HG03045 (cell line): Measurements from ENCODE around the gene NBEAL1.
"Not testable (repeated sequence)": the region's sequence is repeated elsewhere in the genome, so short reads cannot be mapped to it uniquely, and the experiment has no call there.

Experiments
- ATAC-seq: cut with Tn5 transposase; IDR thresholded peaks from one replicate; pipeline ENCODE4 v1.9.1; 2021; ENCODE audit warnings: mild to moderate bottlenecking, moderate library complexity; ENCODE audit not compliant: unreplicated experiment

NBEAL1 gene

DNA sequence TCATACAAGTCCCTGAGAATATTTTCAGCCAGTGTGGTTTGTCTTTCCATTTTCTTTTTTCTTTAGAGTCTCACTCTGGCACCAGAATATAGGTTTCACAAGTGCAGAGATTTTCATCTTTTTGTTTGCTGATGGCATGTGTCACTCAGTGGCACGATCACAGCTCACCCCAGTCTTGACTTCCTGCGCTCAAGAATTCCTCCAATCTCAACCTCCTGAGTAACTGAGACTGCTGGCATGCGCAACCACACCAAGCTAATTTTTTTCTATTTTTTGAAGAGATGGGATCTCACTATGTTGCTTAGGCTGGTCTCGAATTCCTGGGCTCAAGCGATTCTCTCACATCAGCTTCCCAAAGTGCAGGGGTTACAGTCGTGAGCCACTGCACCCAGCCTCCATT, 23.9 kb downstream of the NBEAL1 start:
- ATAC-seq: no peak

DNA sequence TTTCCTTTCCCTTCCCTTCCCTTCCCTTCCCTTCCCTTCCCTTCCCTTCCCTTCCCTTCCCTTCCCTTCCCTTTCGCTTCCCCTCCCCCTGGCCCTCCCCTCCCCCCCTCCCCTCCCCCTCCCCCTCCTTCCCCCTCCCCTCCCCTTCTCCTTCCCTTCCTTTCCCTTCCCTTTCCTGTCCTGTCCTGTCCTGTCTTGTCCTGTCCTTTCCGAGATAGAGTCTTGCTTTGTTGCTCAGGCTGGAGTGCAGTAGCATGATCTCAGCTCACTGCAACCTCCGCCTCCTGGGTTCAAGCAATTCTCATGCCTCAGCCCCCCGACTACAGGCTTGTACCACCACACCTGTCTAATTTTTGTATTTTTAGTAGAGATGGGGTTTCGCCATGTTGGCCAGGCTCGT, 24.5 kb downstream of the NBEAL1 start:
- ATAC-seq: not testable (repeated sequence)

DNA sequence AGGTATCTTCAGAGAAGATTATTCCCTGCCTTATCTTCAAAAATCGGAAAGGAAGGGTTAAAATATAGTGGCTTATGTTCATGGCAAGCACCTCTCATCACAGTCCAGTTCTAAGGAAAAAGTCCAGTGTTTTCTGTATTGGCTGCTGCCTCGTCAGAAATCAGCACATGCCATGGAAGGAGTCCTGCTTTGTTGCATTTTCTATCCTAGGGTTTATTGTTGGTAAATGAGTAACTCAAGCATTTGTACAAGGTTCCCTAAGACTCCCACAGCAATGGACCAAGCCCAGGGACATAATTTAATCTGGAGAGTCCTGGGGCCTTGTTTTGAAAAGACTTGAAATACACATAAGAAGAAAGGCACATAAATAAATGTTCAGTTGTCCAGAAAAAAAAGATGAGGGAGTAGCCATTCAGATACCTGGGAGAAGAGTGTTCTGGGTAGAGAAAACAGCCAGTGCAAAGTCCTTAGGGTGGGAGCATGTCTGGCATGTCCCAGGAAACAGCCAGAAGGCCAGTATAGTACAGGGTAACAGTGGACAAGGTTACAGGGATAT, 26.4 kb downstream of the NBEAL1 start:
- ATAC-seq: no peak

DNA sequence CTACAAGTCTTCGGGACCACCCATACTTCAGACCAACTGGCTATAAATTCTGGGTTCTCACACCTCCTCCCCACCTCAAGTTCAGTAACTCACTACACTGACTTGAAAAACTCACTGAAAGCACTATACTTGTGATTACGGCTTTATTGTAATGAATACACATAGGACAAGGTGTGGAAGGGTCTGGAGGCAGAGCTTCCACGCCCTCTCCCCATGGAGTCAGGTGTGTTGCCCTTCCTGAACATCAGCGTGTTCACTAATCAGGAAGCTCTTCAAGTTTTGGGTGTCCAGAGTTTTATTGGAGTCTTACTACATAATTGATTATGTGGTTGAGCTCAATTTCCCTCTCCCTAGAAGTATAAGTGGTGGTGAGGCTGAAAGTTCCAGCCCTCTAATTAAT, 27.5 kb downstream of the NBEAL1 start:
- no peak for ATAC-seq

DNA sequence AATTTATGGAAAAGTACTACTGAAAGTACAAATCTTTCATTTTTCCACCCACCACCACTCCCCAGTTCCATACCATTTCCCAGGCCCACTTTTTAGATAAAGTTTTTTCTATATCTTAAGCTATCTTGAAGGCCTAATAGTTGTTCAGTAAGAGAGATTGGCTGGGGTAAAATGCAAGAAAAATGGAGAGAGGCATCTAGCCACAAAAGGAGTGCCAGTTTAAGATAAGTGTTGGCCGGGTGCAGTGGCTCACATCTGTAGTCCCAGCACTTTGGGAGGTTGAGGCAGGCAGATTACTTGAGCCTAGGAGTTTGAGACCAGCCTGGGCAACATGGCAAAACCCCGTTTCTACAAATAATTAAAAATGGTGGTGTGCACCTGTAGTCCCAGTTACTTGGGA, 28.6 kb downstream of the NBEAL1 start:
- no peak for ATAC-seq

DNA sequence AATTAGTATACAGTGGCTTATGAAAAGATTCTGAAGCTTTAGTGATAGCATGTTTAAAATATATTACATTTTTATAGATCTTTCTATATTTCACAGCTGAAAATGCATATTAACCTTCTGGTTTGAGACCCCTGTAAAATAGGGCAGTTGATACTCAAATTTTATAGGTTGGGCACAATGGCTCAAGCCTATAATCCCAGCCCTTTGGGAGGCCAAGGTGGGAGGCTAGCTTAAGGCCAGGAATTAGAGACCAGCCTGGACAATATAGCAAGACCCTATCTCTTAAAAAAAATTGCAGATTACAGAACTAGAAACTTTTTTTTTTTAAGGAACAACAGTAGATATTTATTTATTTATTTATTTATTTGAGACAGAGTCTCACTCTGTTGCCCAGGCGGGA, 31.2 kb downstream of the NBEAL1 start:
- no peak for ATAC-seq

DNA sequence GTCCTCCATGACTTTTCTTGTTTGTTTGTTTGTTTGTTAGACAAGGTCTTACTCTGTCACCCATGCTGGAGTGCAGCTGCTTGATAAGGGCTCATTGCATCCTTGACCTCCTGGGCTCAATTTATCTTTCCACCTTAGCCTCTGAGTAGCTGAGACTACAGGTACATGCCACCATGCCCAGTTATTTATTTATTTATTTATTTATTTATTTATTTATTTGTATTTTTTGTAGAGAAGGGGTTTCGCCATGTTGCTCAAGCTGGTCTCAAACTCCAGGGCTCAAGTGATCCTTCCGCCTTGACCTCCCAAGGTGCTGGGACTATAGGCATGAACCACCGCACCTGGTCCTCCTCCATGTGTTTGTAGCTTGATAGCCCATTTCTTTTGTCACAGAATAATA, 37.9 kb downstream of the NBEAL1 start:
- no peak for ATAC-seq

DNA sequence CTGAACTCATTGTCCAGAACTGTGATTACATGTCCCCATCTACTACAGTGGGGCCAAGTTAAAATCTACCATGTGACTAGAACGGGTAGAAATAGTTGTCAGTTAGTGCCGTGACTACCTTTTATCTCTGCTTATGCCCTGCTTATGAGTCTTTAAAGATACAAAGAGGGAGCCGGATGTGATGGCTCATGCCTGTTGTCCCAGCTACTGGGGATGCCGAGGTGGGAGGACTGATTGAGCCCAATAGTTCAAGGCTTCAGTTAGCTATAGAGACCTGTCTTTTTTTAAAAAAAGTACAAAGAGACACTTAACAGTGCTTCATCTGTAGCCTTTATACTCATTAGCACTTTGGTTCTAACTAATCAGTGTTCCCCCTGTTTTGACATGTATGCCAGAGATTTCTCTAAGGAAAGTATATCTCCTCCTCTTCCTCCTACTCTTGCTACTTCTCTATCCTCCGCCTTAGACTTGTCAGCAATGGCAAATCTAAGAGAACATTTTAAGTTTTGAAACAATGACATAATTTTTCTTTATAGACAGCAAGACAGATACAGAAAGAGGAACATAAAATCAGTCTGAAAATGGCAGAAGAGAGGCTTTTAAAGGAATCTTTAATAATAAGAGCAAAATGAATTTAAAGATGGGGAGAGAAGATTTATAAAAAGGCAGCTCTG, 45.0 kb downstream of the NBEAL1 start:
- ATAC-seq: no peak

DNA sequence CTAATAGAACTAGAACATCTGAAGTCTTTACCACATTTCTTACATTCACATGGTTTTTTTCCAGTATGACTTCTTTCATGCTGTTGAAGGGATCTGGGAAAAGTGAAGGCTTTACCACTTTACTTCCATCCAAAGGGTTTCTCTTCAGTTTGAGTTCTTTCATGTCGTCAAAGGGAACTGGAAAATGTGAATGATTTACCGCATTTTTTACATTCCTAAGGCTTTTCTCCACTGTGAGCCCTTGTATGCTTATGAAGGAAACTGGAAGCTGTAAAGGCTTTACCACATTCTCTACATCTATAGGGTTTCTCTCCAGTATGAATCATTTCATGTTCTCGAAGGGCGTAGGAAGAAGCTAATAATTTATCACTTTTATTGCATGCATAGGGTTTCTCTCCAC, 46.7 kb downstream of the NBEAL1 start:
- ATAC-seq: no peak

DNA sequence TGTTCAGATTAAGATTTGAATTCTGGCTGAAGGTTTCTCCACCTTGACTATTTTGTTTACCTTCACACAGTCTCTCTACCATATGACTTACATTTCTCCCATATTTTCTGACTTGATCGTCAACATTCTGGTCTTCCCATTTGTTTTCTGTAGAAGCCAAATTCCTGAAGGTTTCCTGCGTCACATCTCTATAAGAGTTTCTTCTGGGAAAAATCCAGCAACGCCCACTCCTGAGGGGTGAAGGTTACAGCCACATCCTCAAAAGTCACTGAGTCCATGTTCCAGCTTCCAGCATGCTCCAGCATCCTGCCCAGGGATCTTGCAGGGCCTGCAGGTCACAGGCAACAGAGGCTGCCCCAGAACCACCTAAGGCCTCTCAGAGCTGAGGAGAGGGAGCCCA, 47.5 kb downstream of the NBEAL1 start:
- ATAC-seq: no peak

DNA sequence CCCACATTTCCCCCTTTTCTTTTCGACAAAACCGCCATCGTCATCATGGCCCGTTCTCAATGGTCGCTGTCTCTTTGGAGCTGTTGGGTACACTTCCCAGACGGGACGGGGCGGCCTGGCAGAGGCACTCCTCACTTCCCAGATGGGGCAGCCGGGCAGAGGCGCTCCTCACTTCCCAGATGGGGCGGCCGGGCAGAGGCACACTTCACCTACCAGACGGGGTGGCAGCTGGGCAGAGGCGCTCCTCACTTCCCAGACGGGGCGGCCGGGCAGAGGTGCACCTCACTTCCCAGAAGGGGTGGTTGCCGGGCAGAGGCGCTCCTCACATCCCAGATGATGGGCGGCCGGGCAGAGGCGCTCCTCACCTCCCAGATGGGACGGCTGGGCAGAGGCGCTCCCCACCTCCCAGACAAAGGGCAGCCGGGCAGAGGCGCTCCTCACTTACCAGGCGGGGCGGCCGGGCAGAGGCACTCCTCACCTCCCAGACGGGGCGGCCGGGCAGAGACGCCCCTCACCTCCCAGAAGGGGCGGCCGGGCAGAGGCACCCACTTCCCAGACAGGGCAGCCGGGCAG, 51.9 kb downstream of the NBEAL1 start:
- not testable (repeated sequence) for ATAC-seq

DNA sequence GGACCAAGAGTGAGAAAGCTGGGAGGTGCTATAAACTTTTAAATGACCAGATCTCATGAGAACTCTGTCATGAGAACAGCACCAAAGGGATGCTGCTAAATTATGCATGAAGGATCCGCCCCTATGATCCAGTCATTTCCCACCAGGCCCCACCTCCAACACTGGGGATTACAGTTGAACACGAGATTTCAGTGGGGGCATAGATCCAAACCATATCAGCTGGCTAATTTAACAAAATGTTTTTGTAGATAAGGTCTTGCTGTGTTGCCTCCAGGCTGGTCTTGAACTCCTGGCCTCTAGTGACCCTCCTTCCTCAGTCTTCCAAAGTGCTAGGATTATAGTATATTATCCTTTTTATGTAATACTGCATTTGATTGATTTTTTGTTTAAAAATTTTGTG, 56.0 kb downstream of the NBEAL1 start:
- ATAC-seq: no peak

DNA sequence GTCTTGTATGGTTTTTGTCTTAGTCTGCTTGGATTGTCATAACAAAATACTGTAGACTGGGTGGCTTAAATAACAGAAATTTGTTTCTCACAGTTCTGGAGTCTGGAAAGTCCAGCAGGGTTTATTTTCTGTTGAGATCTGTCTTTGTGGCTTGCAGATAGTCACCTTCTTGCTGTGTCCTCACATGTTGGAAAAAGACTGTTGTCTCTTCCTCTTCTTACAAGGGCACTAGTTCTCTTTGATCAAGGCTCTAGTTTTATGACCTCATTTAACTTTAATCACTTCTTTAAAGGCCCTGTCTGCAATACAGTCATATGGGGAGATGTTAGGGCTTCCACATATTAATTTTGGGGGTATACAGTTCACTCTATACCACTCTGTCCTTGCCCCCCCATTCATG, 56.5 kb downstream of the NBEAL1 start:
- ATAC-seq: no peak

DNA sequence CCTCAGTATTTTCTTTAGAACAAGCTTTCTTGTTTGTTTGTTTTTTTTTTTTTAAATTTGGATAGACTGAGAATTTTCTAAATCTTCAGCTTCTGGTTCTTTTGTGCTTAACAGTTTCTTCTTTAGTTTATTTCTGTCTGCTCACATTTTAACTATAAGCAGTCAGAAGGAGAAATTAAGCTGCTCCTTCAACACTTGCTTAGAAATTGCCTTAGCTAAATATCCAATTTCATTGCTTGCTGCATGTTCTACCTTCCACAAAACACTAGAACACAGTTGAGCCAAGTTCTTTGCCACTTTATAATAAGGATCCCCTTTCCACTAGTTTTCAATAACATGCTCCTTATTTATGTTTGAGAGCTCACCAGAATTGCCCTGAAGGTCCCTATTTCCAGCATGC, 57.7 kb downstream of the NBEAL1 start:
- no peak for ATAC-seq

DNA sequence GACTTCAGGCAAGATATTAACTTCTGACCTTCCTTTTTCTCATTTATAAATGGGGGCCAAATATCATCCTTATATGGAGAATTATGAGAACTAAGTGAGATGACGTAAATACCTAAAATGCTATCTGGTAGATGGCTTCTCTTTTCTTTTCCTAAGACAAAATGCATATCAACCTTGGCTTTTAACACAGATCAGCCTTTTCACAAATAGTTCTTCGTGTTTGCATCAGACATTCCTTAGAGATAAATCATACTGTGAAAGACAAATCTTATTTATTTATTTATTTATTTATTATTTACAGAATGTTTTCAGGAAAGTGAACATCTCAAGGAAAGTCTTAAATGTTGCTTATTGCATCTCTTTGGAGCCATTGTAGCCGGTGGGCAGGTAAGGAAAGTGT, 62.8 kb downstream of the NBEAL1 start:
- no peak for ATAC-seq

DNA sequence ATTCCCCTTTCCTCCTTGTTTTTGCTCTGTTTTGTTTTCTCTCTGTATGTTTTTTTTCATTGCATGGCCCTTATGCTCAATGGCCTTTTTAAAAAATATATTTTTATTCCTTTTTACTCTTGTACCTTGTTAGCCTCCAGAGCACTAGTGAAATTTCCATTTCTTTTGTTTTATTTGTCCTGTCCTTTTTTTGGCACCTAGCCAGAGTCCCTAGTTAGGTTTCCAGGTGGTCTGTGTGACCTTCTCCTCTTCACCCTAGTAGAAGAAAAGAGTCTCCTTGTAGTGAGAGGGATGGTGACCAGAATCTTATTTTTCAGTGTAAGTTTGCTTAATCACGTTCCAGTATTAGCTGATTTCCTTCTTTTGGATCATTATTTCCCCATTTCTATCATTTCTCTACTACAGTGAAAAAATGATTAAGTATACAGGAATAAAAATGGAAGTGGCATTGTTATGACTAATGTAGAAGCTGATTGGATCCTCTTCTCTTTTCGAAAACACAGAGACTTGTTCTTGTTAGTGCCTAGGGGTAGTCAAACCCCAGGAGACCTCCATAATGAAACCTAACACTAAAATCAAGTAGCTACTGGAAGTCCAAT, 65.9 kb downstream of the NBEAL1 start:
- ATAC-seq: no peak

DNA sequence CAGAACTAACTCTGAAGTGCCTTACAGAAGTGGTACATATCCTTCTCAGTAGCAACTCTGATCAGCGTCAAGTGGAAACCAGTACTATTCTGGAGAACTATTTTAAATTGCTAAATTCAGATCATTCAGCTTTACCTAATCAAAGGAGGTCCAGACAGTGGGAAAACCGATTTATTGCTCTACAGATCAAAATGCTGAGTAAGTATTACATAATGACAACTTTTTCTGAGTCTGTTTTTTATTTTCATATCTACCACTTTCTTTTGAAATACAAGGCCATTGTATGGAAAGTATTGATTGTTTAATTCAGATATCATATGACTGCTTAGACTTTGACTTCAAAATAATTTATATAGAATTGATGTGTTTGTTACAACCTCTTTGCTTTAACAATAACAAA, 68.7 kb downstream of the NBEAL1 start:
- ATAC-seq: no peak

DNA sequence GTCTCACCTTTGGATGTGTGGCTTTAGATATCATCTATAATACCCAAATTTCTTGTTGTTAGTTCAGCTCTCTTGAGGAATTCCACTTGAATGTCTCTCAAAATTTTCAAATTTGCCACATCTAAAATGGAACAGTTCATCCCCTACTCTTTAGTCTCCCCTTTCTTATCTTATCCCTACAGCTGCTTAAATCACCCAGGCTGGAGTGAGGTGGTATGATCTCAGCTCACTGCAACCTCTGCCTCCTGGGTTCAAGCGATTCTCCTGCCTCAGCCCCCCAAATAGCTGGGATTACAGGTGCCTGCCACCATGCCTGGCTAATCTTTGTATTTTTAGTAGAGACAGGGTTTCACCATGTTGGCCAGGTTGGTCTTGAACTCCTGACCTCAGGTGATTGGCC, 71.7 kb downstream of the NBEAL1 start:
- ATAC-seq: not testable (repeated sequence)

DNA sequence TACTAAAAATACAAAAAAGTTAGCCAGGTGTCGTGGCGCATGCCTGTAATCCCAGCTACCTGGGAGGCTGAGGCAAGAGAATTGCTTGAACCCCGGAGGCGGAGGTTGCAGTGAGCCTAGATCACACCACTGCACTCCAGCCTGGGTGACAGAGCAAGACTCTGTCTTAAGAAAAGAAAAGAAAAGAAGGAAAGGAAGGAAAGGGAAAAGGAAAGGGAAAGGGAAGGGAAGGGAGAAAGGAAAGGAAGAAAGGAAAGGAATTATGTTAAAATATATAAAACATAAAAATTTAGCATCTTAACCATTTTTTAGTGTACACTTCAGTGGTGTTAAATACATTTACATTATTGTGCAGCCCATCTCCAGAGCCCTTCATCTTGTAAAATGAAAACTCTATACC, 76.0 kb downstream of the NBEAL1 start:
- ATAC-seq: not testable (repeated sequence)

DNA sequence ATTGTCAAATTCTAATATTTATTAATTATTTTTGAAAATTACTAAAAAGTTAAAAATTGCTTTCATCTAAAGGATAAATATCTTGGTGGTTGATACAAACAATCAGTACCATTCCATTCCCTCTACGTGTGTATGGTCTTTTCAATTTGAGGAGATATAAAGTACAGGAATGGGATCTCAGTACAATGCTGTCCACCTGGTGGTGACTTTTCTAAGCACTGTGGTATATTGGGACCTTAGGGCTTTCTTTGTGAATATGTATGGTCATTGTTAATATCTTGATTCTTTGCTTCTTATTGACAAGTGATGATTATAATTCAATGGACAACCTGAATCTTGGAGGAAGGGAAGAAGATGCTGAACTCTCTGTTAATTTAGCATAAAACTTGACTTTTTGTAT, 83.1 kb downstream of the NBEAL1 start:
- no peak for ATAC-seq

DNA sequence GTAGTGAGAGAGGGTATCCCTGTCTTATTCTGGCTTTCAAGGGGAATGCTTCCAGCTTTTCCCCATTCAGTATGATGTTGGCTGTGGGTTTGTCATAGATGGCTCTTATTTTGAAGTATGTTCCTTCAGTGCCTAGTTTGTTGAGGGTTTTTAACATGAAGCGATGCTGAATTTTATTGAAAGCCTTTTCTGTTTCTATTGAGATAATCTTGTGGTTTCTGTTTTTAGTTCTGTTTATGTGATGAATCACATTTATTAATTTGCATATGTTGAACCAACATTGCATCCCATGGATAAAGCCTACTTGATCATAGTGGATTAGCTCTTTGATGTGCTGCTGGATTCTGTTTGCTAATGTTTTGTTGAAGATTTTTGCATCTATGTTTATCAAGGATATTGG, 87.7 kb downstream of the NBEAL1 start:
- ATAC-seq: not testable (repeated sequence)

DNA sequence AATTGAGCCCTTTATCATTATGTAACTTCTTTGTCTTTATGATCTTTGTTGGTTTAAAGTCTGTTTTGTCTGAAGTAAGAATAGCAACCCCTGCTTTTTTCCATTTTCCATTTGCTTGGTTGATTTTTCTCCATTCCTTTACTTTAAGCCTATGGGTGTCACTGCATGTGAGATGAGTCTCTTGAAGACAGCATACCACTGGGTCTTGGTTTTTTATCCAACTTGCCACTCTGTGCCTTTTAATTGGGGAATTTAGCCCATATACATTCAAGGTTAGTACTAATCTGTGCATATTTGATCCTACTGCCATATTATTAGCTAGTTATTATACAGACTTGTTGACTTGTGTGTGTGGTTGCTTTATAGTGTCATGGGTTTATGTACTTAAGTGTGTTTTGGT, 89.6 kb downstream of the NBEAL1 start:
- ATAC-seq: no peak
